Stimulated activated CD4-positive, alpha-beta T cell treated with anti-CD3 and anti-CD28 coated beads, Interleukin-12 subunit alpha, Interleukin-12 subunit beta, amount 100 ng/mL, for 24 hours (primary cell): ENCODE measurements around the gene ALX3.
"Not testable (repeated sequence)": the region's sequence is repeated elsewhere in the genome, so short reads cannot be mapped to it uniquely, and the experiment has no call there.

Source experiments
- DNase-seq, 2 experiments: peaks; one replicate each; pipeline ENCODE4 v3.0.0-alpha.2; 2020; ENCODE audit warnings: low read depth in 2 of 2

Gene ALX3

DNA sequence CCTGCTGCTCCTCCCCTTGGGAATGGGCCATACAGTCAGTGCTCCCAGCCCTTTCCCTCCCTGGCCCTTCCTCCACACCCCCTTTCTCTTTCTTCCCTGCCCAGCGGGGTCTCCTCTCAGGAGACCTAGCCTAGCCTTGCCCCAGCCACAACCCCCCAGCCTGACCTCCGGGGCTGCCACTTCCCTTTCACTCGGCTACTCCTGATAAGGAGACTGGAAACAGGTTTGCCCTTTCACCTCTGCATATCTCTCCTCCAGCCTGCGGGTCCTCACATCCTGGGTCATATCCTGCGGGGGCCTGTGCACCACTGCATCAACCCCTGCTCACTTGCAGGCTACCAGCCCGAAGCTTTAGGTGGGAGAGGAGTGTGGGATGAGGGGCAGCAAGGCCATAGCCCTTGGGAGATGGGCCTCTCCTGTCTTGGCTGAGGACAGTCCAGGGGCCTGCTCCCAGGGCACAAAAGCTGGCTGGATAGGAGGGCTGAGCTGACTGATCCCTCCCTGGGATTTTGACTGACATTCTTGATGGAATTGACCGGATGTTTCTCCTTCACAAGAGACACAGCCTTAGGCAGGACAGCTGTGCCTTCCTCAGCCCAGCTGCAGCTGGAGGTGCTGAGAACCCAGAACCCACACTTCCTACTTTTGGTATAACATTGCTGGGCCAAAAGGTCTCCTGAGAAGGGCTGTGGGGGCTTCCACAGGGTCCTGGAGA lies 19.2 kb upstream of the ALX3 start:
- no peak for DNase-seq

- no peak for DNase-seq
Observed at GRCh38 chr1:110088739-110089316, 18.4 kb upstream of the ALX3 start.

DNA sequence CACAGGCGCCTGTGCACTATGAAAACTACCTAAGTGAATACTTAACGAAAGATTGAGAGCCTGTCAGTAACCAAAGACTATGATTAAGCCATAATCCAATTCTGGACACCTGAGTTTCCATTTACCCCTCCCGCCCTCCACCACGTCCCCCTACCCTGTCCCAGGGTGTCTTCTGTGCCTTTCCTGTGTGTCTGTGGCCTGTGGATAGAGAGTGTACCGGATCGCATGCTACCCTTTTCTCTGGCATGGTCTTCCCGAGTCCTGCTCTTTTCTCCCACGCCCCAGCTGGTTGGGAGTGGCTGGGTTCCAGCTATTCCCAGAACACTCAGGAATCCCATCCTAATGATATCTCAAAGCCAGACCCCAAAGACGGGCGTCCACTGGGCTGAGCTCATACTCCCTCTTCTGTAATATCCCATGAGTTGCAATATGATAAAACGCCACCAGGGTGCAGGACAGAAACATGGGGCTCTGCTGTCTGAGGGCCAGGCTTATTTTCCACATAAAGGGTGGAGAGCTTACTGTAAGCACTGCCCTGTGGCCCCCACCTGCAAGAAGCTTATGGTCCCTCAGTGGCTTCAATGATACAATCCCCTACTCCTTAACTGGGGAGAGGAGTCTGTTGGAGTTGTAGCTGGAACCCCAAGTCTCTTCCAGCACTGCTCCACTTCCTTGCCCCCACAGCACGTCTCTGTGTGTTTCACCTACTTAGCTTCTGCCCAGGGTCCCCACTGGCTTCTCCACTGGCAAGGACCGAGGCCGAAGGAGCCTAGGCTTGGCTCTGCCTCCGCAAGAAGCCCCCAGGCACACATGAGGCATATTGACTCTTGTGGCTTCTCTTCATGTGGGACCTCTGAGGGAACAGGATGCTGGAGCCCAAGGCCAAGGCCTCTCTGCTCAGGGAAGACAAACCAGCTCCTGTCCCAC lies 17.6 kb upstream of the ALX3 start:
- DNase-seq = no peak

DNA sequence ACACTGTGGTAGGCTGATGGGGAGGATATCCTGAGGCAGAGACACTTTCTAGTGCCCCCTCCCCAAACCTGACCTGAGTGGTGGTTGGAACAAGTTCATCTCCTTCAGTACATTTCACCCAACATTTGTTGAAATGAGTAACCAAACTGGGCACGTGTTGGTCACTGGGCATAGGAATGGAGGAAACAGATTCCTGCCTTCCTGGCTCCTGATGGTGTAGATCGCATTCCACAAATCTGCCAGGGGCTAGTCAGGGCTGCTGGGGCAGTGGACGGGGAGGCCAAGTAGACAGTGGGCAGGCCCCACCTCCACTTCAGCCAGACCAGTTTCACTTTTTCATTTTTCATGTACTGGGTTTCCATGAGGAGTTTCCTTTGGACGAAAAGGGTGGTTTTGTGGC lies 16.5 kb upstream of the ALX3 start:
- DNase-seq = no peak

DNA sequence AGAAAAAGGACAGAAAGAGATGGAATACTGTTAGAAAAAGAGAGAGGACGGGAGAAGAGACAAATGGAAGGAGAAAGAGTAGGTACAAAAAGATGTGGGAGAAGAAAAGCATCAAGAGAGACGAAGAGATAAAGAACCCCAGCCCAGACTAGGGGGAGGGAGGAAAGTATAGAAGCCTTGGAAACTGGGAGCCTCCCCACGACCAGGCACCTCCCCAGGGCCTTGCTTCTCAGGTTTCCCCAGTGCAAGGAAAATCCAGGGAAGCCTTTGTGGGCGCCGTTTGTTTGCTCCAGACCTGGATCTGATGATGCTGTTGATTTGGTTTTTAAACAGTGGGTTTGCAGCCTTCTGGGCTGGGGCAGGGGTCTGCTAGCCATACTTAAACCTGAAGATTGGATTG lies 15.2 kb upstream of the ALX3 start:
- no peak for DNase-seq

- DNase-seq = no peak
Observed at GRCh38 chr1:110084227-110085078, 14.0 kb upstream of the ALX3 start.

- DNase-seq = no peak
Observed at GRCh38 chr1:110083866-110084226, 13.4 kb upstream of the ALX3 start.

DNA sequence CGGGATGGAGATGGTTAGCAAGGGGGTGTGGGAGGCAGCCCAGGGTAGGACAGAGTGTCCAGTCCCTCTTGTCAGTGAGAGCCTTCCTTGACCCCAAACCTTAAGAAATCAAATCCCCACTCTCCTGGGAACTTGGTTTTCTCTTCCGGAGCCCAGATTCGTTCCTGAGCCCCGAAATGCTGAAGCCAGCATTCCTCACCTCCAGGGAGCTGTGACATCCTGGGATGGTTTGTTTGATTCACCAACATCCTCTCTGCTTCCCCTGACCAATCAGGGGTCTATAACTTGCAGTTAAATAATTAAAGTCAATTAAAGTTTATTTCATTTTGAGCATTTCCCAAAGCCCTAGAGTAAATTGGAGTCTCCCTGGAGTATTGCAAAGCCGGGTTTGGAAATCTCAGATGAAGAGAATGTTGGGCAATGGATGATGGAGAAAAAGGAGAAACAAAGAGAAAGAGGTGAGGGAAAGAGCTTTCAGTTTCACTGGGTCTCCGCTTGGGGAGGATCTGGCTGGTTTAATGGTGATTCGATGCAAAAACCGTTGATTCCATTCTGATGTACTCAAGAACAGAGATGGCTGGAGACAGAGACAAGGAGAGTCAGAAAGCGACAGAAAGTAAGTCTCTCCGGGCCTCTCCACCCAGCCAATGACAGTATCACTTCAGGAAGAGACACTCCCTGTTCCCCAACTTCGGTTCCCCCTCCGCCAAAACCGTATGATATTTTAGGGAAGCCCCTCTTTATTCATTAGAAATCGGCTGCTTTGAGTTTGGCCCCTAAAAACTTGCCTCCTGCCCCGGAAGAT lies 12.8 kb upstream of the ALX3 start:
- no peak for DNase-seq

- no peak for DNase-seq
Observed at GRCh38 chr1:110082477-110082876, 12.0 kb upstream of the ALX3 start.

- no peak for DNase-seq
Observed at GRCh38 chr1:110081061-110081460, 10.6 kb upstream of the ALX3 start.

DNA sequence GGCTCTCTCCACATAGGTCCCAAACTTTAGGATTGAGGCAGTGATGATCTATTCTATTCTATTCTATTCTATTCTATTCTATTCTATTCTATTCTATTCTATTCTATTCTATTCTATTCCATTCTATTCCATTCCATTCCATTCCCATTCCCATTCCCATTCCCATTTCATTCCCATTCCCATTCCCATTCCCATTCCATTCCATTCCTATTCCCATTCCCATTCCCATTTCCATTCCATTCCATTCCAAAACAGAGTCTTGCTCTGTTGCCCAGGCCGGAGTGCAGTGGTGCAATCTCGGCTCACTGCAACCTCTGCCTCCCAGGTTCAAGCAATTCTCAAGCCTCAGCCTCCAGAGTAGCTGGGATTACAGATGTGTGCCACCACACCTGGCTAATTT lies 9.5 kb upstream of the ALX3 start:
- DNase-seq = not testable (repeated sequence)

DNA sequence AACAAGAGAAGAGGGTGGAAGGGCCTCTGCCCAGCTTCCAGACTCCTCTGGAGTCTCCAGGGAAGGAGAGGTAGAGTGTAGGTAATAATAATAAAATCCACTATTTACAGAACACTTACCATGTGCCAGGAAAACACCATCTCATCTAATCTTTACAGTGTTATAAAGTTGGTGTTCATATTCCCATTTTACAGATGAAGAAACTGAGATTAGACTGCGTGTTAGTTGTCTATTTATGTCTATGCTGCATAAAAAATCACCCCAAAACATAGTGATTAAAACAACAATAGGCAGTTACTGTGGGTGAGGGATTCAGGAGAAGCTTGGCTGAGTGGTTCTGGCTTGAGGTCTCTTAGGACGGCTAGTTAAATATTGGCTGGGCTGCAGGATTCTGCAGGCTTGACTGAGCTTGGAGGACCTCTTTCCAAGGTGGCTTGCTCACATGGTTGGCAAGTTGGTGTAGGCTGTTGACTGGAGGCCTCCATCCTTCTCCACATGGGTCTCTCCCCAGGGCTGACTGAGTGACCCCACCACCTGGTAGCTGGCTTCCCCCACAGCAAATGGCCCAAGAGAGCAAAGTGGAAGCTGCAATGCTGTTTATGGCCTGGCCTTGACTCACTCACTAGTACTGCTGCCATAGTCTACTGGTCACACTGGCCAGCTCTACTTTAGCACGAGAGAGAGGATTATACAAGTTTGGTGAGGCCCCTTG lies 6.5 kb upstream of the ALX3 start:
- DNase-seq = no peak

GRCh38 chr1:110074166-110074565 lies 3.7 kb upstream of the ALX3 start:
- DNase-seq = no peak

DNA sequence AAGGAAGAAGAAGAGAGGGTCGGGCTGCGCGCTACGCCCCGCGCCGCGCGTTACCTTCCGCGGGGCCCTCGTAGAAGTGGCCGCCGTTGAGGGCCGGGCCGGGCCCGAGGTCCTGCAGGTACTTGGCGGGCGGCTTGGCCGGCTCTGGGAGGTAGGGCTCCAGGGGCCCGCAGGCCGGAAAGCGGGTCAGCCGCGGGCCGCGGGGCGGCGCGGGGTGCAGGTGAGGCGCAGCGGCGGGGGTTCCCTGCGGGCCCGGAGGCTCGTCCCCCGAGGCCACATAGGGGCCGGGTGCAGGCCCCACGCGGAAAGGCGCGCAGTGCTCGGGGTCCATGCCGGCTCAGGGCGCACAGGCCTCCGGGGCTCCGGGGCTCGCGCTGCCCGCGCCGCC lies 196 bp downstream of the ALX3 start:
- no peak for DNase-seq

GRCh38 chr1:110069404-110070281 lies 829 bp downstream of the ALX3 start:
- DNase-seq = no peak

DNA sequence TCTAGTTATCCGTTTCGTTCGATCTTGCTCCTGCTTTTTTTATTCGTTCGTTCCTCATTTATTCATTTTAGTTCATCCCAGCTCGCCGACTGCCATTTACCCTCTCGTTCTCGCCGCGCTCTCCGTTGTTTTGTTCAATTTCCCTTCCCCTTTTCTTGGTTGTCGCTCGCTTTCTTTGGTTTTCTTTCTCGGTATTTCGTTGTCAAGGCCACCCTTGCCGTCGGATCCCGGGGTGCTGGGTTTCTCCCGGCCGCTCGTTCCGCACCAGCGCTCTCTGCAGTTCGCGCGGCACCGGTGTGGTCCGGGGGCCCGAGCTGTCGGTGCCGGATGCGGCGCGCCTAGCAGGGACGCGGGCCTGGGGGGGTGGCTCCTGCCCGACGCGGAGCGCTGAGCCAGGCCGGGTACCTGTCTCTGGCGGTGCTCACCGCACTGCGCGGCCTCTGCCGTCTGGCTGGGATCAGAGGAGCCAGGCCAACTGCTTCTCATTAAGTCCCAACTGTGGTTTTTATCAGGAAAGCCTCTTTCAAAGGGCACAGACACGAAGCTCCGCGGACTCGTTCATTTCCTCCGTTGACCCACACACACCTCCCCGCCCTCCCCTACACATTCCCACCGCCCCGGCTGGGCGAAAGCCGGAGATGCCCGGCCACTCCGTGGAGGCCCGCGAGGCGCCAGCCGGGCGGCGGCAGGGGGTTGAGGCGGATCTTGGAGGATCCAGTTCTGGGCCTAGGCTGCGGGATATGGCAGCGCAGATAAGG lies 1.6 kb downstream of the ALX3 start:
- no peak for DNase-seq

DNA sequence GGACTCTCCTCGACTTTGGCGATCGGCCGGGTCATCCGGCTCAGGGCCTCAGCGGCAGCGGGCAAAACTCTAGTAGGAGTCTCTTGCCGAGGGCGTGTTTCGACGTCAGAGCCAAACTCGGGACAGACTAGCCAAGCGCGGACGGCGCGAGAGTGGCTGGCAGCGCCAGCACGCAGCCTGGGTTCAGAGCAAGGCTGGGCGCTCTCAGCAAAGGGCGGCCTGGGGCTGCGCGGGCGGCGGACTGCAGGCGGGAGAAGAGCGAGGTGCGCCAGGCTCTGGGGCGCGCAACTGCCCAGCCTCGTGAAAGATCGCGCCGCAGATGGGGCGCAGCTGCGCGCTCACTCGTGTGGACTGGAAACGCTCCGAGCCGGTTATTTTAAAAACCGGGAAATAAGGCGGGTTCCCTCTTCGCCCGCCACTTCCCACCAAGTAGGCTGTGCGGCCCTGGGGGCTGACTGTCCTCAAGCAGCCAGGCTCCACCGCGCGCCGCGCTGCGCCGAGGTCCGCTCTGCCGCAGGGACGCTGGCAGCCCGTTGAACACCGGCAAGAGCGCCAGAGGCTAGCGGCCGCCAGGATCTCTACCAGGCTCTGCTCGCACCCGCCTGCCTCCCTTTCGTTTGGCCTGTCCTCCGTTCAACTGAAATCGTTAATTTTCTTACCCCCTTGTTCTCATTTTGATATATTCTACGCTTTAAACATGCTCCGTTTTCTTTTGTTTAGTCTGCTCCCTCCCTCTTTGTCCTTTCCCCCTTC lies 2.4 kb downstream of the ALX3 start:
- no peak for DNase-seq

DNA sequence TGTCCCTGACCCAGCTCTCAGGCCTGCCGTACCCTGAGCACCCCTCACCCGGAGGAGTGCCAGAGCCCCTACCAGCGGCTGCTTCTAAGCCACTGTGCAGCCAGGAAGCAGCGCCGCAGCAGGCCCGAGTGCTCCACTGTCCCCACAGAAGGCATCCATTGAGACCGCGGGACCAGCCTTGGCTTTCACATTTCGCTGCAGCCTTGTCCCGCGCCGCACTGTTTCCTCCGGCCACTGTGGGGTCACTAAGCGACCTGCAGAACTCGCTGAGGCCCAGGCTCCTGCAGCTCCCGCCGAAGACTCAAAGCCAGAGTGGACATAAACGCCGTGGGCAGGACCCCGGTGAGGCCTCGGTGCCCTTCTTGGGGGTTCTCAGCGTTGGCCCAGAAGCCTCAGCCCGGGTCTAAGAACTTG lies 3.0 kb downstream of the ALX3 start:
- DNase-seq = no peak
